ENCODE results near the gene MPRIP.

DNA sequence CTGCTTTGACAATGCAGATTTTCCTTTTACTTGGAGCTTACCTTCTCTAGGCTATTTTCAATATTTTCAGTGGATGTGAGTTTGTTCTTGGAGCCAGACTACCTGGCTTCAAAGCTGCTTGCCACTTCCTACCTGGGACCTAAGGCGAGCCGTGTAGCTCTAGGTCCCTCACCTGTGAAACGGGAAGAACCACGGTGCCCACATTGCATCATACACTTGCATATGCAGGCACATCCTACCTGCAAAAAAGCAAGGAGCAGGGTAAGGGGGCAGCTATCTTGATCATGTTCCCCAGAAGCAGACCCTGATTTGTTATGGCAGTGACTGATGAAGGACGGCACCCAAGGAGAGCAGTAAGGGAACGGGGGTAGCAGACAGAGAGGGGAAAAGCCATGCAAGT, 27.0 kb upstream of the MPRIP start:
- TF ChIP-seq, protein P1, sequence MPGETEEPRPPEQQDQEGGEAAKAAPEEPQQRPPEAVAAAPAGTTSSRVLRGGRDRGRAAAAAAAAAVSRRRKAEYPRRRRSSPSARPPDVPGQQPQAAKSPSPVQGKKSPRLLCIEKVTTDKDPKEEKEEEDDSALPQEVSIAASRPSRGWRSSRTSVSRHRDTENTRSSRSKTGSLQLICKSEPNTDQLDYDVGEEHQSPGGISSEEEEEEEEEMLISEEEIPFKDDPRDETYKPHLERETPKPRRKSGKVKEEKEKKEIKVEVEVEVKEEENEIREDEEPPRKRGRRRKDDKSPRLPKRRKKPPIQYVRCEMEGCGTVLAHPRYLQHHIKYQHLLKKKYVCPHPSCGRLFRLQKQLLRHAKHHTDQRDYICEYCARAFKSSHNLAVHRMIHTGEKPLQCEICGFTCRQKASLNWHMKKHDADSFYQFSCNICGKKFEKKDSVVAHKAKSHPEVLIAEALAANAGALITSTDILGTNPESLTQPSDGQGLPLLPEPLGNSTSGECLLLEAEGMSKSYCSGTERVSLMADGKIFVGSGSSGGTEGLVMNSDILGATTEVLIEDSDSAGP (CRISPR knock-in tag; IDR thresholded peaks at IDR 0.05; ENCODE audit: borderline replicate concordance): no peak
- no peak for TF ChIP-seq MEF2D (CRISPR knock-in tag; IDR thresholded peaks at IDR 0.05)
- no peak for TF ChIP-seq ZNF331 (CRISPR knock-in tag; IDR thresholded peaks at IDR 0.05)
- TF ChIP-seq, protein P2, sequence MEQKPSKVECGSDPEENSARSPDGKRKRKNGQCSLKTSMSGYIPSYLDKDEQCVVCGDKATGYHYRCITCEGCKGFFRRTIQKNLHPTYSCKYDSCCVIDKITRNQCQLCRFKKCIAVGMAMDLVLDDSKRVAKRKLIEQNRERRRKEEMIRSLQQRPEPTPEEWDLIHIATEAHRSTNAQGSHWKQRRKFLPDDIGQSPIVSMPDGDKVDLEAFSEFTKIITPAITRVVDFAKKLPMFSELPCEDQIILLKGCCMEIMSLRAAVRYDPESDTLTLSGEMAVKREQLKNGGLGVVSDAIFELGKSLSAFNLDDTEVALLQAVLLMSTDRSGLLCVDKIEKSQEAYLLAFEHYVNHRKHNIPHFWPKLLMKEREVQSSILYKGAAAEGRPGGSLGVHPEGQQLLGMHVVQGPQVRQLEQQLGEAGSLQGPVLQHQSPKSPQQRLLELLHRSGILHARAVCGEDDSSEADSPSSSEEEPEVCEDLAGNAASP (CRISPR knock-in tag; IDR thresholded peaks at IDR 0.05; ENCODE audit: borderline replicate concordance): no peak
- TF ChIP-seq RAD21 (CRISPR knock-in tag; IDR thresholded peaks at IDR 0.05): no peak
- no peak for TF ChIP-seq POLR2A (IDR thresholded peaks at IDR 0.05; ENCODE audit: insufficient read depth in 1 of 2, low read depth in 2 of 2, low read length in 2 of 2)
- no peak for TF ChIP-seq ADNP (CRISPR knock-in tag; IDR thresholded peaks at IDR 0.05)
- no peak for TF ChIP-seq SNRNP70 (IDR thresholded peaks at IDR 0.05; ENCODE audit: low read depth, low read length)
